ENCODE data around the gene CEP68.
"Not testable (repeated sequence)": the region's sequence is repeated elsewhere in the genome, so short reads cannot be mapped to it uniquely, and the experiment has no call there.

Gene CEP68

DNA sequence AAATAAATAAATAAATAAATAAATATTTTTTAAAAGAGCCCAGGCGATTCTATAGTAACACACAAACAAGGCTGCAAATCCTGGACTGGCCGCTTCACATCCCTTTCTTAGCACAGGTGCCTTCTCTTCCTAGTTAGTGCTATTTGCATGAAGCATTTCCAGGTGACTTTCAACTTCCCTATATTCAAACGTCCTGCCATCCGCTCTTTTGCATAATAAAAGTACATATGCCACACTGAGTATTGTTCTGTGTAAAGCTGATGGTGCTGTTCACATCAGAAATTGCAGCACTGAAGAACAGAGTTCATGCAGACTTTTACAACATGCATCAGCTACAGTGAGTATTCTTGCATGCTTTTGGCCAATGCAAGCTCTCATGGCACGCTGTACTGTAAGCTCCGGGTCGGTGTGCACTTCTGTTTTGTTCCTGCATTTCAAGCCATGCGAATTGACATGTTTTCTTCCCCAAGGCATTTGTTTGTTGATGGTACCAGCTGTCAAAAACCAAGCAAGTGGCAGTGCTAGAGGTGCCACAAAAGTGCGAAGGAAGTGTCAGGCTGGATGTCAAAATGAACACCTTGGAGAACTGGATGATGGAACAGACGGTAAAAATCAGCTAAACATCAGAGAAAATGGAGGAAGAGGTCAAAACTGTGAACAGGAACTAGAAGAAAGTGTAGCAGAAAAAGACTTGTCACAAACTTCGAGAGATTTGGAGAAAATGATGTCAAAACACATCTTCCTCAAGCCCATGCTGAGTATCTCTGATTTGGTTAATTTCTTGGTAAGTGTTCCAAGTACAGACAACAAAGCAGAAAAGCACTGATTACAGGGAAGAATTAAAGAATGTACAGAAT lies 25.5 kb upstream of the CEP68 start:
- no peak for DNase-seq (ENCODE audit: low read depth, low spot score)

DNA sequence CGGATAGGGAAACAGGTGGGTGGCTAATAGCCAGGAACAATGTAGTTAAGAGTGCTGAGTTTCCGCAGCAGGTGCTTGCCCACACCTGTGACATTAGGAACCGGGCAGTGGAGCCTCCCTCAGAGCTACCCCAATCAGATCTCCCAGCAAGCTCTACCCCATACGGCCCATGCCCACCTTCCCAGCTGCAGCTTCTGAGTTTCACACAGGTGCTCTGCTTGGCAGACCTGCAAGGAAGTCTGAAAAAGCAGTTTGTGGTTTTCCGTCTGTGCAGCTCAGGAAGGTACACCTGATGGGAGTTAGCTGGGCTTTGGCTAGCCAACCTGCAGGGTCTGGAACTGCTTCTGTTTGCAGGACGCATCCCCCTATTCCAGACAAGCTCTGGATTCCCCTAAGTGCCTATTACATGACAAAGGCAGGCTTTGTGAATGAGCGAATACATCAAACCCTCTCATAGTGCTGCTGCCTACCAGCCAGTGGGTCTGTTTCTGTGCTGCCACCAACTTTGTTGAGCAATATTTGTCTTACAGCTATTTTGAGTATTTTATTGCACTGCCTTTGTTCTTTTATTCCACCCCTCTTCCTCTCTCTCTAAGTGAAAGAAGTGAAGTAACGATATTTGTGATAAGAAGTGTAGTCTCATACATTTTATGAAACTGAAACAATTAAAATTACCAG lies 24.7 kb upstream of the CEP68 start:
- DNase-seq (ENCODE audit: low read depth, low spot score), result peak; percentile 54

DNA sequence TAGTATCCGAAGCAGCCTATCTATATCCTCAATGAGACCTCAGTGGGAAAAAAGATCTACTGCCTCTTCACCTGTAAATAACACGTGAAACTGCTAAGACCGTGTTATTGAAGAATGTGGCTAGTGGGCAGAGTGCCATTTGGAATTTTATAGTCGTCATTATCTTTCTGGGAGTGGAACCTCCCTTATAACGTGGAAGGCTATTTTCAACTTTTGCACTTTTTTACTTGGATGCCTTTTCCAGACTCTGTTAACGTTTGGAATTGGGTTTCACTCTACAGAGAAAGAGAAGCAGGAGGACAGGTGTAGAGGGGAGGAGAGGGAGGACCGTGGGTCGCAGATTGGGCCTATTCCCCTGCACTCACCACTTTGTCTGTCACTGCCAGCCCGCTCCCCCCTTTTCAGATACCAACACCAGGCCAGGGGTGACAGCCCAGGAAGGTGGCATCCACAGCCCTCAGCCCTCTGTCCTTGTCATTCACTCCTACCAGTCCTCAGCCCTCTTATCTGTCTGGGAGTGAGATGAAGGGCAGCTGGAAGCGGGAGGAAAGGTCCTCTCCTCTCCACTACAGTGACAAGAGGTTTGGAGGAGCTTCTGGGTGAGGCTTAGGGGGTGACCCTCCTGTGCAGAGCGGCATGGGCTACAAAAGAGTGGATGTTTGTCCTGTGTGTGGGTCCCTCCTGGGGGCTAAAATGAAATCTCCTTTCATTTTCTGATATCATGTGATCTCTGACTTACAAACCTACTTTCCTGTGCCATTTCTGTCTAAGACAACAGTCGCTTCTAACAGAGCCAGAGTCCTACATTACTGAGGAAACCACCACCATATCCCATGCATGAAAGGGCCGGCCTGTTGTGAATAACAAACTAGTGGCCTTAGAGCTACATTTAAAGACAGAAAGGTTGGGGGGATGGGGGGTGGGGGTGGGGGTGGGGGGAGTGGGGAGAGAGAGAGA lies 23.9 kb upstream of the CEP68 start:
- DNase-seq (ENCODE audit: low read depth, low spot score), result no peak

DNA sequence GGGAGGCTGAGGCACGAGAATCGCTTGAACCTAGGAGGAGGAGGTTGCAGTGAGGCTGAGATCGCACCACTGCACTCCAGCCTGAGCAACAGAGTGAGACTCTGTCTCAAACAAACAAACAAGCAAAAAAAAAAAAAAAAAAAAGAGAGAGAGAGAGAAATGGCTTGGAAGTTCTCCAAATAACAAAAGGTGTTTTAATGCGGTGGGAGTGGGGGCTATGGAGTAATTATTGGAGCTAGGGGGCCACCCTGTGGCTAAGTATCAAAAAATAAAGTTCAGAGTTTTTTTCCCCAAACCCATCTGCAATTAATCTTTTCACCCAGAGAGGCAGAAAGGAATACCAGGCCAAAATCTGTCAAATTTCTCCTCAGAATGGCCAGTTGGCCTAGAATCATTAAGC lies 23.0 kb upstream of the CEP68 start:
- DNase-seq (ENCODE audit: low read depth, low spot score), result no peak

DNA sequence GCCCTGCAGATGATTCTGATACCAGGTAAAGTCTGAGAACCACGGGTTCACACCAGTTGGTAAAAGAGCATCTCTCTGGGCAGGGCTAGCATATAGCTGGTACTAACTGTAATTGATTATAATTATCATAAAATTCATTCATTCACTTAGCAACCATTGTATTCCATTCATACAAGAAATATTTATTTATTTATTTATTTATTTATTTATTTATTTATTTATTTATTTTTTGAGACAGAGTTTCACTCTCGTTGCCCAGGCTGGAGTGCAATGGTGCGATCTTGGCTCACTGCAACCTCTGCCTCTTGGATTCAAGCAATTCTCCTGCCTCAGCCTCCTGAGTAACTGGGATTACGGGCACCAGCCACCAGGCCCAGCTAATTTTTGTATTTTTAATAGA lies 22.5 kb upstream of the CEP68 start:
- not testable (repeated sequence) for DNase-seq (ENCODE audit: low read depth, low spot score)

DNA sequence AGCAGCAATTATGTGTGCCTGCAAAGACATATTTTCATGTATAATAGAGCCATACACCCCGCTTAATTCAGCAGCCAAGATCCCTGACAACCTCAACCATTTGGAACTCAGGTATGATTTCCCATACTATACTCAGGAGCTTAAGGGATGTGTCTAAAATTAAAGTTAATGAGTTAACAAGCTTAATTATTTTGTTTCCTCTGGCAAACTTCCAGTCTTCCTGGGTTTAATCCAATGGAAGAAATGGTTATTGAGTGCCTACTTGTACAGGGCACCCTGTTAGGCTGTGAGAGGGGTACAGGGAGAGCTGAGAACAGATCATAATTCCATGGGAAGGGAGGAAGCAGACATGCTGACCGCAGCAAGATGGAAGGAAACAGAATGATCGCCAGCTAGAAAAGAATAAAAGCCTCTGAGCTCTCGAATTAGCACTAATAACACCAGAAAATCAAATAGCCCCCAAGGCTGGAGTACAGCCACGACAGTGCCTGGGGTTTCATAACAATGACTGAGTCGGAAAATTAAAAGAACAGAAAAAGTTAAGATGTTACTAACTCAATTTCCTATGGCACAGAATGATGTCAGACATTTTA lies 20.8 kb upstream of the CEP68 start:
- DNase-seq (ENCODE audit: low read depth, low spot score), result no peak

DNA sequence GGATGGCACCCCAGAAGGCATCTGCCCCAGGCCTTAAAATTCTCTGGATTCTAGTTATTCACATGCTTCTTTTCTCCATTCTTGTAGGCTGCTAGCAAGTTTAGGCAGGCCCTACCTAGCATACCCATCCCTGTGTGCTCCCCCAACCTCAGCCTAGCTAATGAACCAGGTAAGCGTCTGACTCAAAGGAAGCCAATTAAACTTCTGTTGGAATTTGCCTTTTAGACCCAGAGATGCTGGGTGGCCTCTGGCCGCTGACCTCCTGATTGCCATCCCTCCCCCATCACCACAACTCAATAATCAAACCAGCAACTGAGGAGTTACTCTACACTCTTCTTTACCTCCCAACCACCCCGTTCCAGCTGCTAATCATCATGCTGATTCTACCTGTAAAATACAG lies 19.0 kb upstream of the CEP68 start:
- DNase-seq (ENCODE audit: low read depth, low spot score), result no peak

DNA sequence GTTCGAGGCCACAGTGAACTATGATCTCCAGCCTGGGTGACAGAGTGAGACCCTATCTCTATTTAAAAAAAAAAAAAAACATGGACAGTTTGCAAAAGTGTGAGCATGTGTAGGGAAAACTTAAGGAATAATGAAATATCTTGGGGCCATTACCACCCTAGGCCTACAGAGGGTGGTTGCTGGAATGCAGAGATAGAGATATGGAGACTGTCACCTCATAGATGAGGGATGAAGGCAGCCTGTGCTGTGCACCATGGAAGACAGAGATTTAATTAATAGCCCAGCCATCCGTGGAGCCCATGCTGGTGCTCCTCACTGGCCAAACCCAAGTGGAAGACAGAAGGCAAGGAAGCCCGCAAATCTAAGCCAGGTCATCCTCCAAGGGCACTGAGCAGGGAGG lies 16.6 kb upstream of the CEP68 start:
- DNase-seq (ENCODE audit: low read depth, low spot score), result no peak

DNA sequence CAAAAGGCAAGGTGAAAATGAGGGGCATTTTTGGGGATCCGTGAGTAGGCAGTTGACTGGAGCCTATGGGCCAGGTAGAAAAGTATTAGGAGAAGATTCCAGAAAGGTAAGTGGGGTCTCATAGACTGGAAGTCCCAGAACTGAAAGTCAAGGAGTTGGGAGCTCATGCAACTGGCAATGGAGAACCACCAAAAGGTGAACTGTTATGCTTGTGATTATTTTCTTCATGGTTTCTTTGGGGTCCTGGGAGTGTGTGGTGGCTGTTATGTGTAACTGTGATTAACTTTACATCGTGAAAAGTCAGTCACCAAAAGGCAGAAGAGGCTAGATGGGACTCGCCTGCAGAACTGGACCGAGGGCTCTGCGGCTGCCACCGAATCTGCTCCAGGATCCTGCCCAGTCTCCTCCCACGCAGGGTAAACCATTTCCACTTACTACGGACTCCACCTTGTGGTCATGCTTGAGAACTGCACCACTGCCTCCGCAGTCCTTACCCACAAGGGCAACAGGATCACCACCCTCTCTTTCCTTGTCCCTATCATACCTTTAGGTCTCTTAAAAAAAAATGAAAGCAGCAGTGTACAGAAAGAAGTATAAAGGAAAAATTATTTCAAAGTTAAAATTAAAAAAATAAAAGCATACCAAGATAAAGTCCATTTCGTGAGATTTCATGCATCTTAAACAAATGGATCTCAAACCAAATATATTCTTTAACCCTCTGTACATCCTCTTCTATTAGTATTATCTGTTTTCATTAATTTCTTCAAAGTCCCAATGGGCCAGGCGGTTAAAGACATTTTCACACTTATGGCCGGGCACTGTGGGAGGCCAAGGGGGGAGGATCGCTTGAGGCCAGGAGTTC lies 15.6 kb upstream of the CEP68 start:
- peak; percentile 77 for DNase-seq (ENCODE audit: low read depth, low spot score)

DNA sequence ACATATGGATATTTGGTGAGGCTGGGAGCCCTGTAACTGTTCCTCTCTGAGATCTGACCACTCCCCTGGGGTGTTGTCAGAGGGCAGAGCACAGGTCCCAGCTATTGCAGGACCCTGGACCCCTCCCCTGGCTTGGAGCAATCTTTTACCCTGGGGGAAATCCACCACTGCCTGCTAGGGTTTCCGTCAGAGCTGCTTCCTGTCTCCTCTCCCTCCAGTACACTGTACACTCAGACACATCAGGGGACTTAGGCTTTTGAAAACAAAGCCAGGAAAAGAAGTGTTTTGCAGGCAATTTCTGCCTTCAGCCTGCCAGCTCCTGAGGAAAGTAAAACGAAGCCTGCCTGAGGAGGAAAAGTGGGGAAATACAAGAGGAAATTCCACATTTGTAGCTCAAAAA lies 13.2 kb upstream of the CEP68 start:
- no peak for DNase-seq (ENCODE audit: low read depth, low spot score)

DNA sequence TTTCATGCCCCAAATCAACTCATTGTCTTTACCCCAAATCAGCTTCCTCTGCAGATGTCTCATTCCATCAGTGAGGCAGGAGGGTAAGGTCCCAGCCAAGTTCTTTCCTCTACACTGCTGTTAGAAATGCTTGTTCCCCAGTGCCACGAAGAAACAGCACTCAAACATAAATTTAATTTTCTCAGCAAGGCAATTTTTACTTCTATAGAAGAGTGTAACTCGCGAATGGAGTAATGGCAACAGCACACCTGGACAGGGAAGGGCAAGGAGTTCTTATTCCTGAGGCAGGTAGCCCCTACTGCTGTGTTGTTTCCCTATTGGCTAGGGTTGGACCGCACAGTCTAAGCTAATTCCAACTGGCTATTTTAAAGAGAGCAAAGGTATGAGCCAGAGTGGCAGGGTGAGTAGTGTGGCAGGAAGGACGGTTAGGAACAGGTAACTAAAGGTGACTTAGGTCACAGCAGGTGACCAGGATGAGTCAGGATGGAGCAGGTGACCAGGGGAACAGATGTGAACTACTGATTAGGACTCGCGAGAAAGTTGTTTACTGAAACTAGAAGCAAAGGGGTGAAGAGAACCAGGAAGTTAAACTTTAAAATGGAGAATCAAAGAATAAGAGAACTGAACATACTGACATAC lies 12.0 kb upstream of the CEP68 start:
- DNase-seq (ENCODE audit: low read depth, low spot score), result no peak

DNA sequence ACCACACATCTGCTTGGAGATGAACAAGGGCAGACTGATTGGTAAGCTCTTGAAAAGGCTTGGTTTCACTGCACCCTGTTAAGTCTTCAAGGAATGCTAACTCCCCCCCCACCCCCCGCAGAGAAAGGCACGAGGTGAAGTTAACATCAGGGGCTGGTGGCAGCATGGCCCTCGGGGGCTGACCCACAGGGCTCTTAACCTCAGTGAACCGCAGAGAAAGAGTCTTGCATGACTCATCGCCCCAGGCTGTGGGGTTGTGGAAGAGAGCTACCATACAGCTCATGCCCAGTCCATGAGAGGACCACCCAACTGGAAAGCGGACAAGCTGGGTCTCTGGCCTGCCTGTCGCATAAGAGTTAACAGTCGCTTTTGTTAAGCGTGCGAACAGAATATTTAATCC lies 10.6 kb upstream of the CEP68 start:
- DNase-seq (ENCODE audit: low read depth, low spot score), result peak; percentile 89

DNA sequence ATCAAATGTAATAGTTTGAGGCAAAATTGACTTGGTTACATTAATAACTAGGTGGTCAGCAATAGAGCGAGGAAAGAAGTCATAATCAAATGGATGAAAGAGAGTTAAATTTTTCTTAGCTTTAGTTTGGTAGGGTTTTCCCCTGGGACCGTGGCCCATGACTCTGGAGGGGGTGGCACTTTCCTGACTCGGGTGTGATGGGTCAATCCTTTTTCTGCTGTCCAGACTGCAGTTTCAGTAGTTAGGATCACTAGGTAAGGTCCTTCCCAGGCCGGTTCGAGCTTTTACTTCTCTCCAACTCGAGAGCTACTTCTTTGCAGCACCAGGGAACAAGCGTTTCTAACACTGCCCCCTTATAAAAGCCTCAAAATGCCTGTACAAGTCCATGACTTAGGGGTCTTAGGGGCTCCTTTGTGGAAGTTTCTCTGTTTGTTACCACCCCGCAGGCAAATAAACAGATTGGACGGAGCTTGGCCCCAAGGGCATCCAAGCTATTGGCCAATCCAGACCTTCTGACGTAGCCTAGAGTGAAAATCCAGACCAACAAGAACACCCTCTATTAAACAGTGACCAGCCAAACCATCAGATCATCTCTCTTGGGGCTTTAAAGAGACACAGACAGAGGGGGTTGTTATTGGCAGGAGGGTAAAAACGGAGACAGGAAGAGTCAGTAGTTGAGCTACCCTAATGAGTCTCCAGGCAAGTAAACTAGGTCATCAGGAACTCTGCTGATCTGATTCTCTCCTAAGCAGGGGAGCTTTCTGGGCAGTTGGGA lies 9.4 kb upstream of the CEP68 start:
- DNase-seq (ENCODE audit: low read depth, low spot score), result no peak

DNA sequence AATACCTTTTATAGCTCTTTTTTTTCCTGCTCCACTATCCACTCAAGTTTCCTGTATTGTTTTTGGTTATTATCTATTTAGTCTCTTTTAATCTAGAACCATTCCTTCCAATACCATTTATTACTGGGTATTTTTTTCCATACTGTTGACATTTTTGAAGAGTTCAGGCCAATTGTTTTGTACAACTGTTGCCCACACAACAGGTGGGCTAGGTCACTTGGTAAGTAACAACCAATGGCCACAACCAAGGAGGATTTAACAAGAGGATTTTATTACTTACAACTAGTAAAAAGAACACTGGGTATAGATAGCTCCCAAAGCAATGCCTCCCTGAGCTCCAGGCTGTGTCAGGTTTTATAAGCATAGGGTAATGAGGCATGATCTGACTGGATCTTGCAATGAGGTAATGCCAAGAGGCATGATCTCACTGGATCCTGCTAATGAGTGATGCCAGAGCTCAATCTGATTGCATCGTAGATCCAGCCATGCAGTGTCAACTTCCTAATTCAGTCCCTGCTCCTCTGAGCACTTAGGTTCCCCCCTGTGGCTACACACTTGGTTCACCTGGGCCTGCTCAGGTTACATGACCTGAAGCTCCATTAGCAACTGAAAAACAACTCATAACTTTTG lies 7.1 kb upstream of the CEP68 start:
- peak; percentile 37 for DNase-seq (ENCODE audit: low read depth, low spot score)

DNA sequence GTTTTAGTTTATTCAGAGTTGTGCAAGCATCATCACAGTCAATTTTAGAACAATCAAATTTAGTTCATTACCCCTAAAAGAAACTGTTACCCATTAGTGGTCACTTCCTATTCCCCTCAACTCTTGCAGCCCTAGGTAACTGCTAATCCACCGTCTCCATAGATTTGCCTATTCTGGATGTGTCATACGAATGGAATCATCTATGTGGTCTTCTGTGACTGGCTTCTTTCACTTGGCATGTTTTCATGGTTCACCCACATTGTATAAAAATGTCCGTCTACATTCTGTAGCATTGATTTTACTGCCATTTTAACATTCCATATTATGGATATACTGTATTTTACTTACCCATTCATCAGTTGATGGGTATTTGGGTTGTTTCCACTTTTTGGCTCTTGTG lies 5.3 kb upstream of the CEP68 start:
- no peak for DNase-seq (ENCODE audit: low read depth, low spot score)

DNA sequence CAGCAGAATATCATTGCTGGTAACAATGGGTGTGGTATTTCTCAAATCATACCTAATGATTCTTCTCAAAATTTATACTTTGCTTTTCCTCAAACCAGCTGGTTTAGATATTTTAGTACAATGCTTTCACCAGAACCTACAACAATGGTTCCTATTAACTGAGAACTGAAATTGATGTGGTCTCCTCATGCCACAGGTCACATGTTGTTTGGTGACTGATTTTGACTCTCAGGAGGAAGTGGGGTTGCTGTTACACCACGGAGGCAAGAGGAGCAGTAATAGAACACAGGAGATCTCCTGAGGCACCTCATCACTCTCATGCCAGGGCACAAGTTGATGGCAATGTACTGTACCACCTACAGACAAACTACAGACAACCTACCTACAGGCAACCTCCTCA lies 3.0 kb upstream of the CEP68 start:
- DNase-seq (ENCODE audit: low read depth, low spot score), result no peak

DNA sequence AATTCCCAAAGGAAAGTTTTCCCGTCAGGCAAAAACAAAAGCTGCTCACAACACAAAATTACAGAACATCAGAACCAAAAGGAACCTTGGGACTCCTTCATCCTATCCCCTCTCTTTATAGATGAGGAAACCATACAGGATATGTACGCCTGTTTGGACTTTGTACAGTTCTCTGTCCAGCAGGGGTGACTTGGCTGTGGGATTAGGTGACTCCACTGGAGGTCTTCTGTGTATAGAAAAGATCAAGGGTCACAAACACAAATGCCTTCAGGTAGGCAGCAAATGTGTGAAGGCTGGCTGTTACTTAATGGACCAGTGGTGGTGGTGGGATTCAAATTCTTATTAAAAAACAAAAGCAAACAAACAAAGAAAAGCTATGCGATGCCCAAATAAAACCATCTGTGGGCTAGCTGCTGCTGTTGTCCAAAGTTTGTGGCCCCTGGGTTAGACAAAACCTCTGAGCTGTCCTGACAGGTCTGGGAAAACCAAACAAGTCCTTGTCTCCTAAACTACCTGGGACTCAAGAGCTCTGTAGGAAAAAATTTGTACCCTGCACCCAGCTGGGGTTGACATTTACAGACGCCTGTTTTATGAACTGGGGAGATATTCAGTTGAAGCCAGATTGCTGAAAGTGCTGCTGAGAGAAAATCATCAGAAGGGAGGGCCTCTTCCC lies 1.3 kb upstream of the CEP68 start:
- no peak for DNase-seq (ENCODE audit: low read depth, low spot score)

DNA sequence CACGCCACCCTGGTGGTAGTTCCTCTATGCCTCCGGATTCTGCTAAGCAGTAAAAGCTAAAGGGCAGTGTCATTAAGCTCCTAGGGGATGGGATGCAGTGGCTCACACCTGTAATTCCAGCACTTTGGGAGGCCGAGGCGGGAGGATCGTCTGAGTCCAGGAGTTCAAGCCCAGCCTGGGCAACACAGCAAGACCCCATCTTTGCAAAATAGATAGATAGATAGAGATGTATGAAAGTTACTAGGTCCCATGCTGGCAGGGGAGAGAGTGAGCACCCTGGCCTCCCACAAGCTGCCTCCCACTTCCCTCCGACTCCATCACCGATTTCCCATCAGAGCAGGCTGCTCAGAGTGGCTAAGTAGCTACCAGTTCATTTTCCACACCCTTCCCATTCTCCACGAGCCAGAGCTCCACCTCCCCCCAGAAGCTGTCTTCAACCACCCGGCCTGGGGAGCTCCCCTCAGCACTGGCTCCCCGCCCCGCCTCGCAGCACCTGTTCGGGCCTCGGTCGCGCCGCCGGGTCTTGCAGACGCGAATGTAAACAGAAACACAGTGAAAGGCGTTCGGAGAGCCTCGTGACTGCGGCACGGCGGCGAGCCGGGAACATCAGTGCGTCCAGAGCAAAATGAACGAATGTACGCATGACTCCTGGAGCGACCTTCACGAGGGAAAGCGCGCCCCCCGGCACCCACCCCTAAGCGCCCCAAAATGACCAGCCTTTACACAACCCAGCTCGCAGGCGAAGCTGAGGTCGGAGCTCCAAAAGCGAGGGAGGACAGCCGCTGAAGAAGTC lies 598 bp upstream of the CEP68 start:
- DNase-seq (ENCODE audit: low read depth, low spot score), result peak; percentile 32
